Kidney tubule cell (primary cell): ENCODE data around the gene RLN2.

ENCODE experiments used
- DNase-seq: peaks from one replicate; pipeline ENCODE4 v3.0.0-alpha.2; 2018; ENCODE audit warnings: low spot score

The RLN2 gene

GRCh38 chr9:5269249-5269715 lies 35.2 kb downstream of the RLN2 start:
- DNase-seq = peak; percentile 94

- no peak for DNase-seq
These were observed 38.6 kb downstream of the RLN2 start for GRCh38 chr9:5265939-5266338.

- DNase-seq = no peak
These were observed 40.3 kb downstream of the RLN2 start for GRCh38 chr9:5264219-5264595.

GRCh38 chr9:5263351-5264218 lies 40.9 kb downstream of the RLN2 start:
- peak; percentile 49 for DNase-seq
